GM12891 (cell line): ENCODE data around the gene TLCD3A.
"Not testable (repeated sequence)": the region's sequence is repeated elsewhere in the genome, so short reads cannot be mapped to it uniquely, and the experiment has no call there.

Source experiments
- DNase-seq: peaks from one replicate; pipeline ENCODE4 v3.0.0; 2011; ENCODE audit warnings: low spot score; ENCODE audit not compliant: insufficient read length
- FAIRE-seq: peaks from 2 replicates; lab custom pipeline; 2011; peaks lifted over from hg19 to GRCh38; lab: Jason Lieb, UNC
- PAX5 ChIP-seq: IDR thresholded peaks from 2 replicates; pipeline ENCODE4 v1.6.1; 2011; ENCODE audit warnings: low read length, moderate library complexity, mild to moderate bottlenecking; ENCODE audit not compliant: insufficient read depth, severe bottlenecking
- POLR2A ChIP-seq: IDR thresholded peaks from 2 replicates; pipeline ENCODE4 v1.6.1; 2011; ENCODE audit warnings: low read depth, low read length, control low read depth
- POLR2AphosphoS5 ChIP-seq: IDR thresholded peaks from 2 replicates; pipeline ENCODE4 v1.6.1; 2011; ENCODE audit warnings: low read depth, low read length, control low read depth
- POU2F2 ChIP-seq: IDR thresholded peaks from 2 replicates; pipeline ENCODE4 v1.6.1; 2011; ENCODE audit warnings: low read depth, mild to moderate bottlenecking, control low read depth, low read length, moderate library complexity
- SPI1 ChIP-seq: IDR thresholded peaks from 2 replicates; pipeline ENCODE4 v1.6.1; 2011; ENCODE audit warnings: low read depth, low read length, control low read depth
- TAF1 ChIP-seq: IDR thresholded peaks from 2 replicates; pipeline ENCODE4 v1.6.1; 2011; ENCODE audit warnings: low read depth, low read length, control low read depth

The TLCD3A gene

DNA sequence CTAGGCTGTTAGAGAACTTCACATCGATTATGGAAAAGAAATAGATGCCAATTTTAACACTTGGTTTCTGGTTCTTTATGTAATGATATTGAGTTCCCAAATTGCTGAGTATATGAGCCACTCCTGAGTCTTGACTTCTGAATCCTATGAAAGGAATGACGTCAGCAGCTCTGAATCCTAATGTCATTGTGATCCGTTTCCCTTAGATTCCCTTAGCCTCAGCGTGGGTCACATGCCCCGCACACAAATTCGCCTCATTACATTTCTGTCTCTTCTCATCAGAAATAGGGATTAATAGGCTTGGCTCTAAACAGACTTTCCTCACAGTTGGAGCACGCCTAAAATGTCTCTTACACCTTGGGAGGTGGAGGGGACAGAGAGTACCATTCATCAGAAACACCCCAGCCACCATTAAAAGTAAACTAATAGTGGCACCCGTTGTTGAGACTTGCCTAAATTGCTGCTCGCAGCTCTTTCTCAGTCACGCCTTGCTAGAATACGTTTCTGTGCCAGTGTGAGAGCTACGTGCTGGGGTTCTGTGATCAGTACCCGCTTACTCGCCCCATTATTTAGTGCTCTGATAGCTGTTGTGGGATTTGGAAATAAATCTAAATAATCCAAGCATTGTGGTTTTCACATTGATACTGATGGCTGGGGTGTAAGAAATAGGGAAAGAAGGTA, 56.9 kb downstream of the TLCD3A start:
- FAIRE-seq = no peak
- TF ChIP-seq POU2F2 (no peak), POLR2A (no peak), SPI1 (no peak)
- no peak for DNase-seq

- peak; percentile 38 for FAIRE-seq
- DNase-seq = not testable (repeated sequence)
Measured at GRCh38 chr17:789931-790873, 57.8 kb downstream of the TLCD3A start.

DNA sequence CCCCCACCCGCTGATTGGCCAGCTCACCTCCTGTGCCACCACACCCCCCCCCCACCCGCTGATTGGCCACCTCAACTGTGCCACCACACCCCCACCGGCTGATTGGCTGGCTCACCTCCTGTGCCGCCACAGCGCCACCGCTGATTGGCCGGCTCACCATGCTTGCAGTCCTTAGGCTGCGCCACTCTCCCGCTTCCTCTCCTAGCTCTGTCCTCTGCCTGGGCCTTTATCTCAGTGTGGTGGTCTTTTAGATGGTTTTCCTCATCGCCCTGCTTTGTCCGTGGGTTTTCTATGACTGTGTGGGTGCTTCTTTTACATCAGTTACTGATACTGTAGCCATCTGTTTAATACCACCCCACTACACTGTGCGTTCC, 58.5 kb downstream of the TLCD3A start:
- DNase-seq, FAIRE-seq: not testable (repeated sequence)

DNA sequence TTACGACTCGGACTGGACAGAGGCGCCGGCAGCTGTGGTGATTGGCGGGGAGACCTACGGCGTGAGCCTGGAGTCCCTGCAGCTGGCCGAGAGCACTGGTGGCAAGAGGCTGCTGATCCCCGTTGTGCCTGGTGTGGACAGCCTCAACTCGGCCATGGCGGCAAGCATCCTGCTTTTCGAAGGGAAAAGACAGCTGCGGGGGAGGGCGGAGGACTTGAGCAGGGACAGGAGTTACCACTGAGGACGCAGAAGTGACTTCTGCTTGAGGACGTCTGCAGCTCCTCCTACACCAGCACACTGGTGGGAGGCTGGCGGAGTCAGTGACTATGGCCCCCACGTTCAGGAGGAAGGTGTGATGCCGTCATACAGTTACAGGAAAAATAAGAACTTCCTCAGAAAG, 59.4 kb downstream of the TLCD3A start:
- no peak for DNase-seq
- no peak for TF ChIP-seq SPI1
- no peak for TF ChIP-seq TAF1
- TF ChIP-seq POLR2A = no peak
- no peak for TF ChIP-seq PAX5
- TF ChIP-seq POLR2AphosphoS5 = no peak
- no peak for TF ChIP-seq POU2F2
- FAIRE-seq = no peak

DNA sequence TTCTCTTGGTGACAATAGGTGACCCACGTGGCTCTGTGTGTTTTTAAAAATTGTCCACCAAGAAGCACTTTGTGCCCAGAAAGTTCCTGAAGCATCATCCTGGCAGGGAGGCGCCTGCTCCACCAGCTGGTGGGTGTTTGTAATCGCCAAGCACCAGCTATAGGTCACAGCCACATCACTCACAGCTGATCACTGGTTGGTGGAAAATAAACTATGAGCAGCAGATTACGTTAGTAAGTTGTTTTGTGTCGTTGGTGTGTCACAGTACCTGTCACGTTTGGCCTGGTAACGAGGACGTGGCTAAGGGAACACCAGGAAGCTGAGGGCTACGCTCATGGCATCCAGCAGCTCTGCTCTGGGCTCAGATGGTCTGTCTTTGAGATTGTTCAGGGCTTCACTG, 59.9 kb downstream of the TLCD3A start:
- FAIRE-seq (no peak), DNase-seq (no peak)
- TF ChIP-seq POLR2A (no peak), SPI1 (no peak), PAX5 (no peak), POU2F2 (no peak), POLR2AphosphoS5 (no peak), TAF1 (no peak)
